A673 (cell line): ENCODE data around the gene CCN2. TPM values are rescaled to one million over a fixed set of nuclear protein-coding genes. Genes with fewer than 3 reads are reported as not detected.
A peak's percentile ranks its signal among the peaks of the same experiment; 100 is the strongest.

Source experiments
- BruUV-seq: library from RNA; stranded (reverse); fragments of 400-500 nt; replicated peaks from 2 replicates; lab custom pipeline; 2021; lab: Mats Ljungman, UMichigan
- CTCF ChIA-PET: fragments of 300-600 bp; sonication (Branson Sonifier 250); formaldehyde crosslinking; loops from one replicate; lab custom pipeline; 2022; ENCODE audit warnings: antibody characterized with exemption; lab: Charles Lee
- POLR2A ChIA-PET: fragments of 300-600 bp; sonication (Branson Sonifier 250); formaldehyde crosslinking; loops from one replicate; lab custom pipeline; 2022; ENCODE audit warnings: antibody characterized with exemption; ENCODE audit not compliant: low non-redundant PET; lab: Charles Lee
- DNase-seq: peaks from one replicate; pipeline ENCODE4 v3.0.0-alpha.2; 2015; ENCODE audit warnings: low spot score
- H3K27ac ChIP-seq: fragments of 200-600 bp; sonication (generic); 2 replicates; pipeline ENCODE4 v1.5.1; 2016; ENCODE audit warnings: mixed run types, low read depth, mild to moderate bottlenecking, mixed read lengths, antibody characterized with exemption, low read length; ENCODE audit not compliant: poor library complexity, severe bottlenecking
- H3K27me3 ChIP-seq: fragments of 200-600 bp; sonication (generic); replicated peaks from 2 replicates; pipeline ENCODE4 v1.6.1; 2017; ENCODE audit warnings: mixed run types, low read depth, mild to moderate bottlenecking, mixed read lengths, antibody characterized with exemption, low read length; ENCODE audit not compliant: insufficient read depth, poor library complexity
- H3K36me3 ChIP-seq: fragments of 200-600 bp; sonication (generic); 2 replicates; pipeline ENCODE4 v1.6.1; 2016; ENCODE audit warnings: mixed run types, mild to moderate bottlenecking, mixed read lengths, antibody characterized with exemption, low read length; ENCODE audit not compliant: insufficient read depth, poor library complexity, severe bottlenecking
- H3K4me1 ChIP-seq: fragments of 200-600 bp; sonication (generic); 2 replicates; pipeline ENCODE4 v1.6.1; 2017; ENCODE audit warnings: mixed run types, mild to moderate bottlenecking, mixed read lengths, antibody characterized with exemption, low read length; ENCODE audit not compliant: insufficient read depth, poor library complexity, severe bottlenecking
- H3K4me3 ChIP-seq: fragments of 200-600 bp; sonication (generic); 2 replicates; pipeline ENCODE4 v1.5.1; 2016; ENCODE audit warnings: low read depth, mixed run types, mild to moderate bottlenecking, mixed read lengths, low read length; ENCODE audit not compliant: poor library complexity, severe bottlenecking
- H3K9me3 ChIP-seq: fragments of 200-600 bp; sonication (generic); 2 replicates; pipeline ENCODE4 v1.6.1; 2016; ENCODE audit warnings: mixed run types, low read depth, mild to moderate bottlenecking, mixed read lengths, antibody characterized with exemption, low read length; ENCODE audit not compliant: poor library complexity, severe bottlenecking
- EZH2 ChIP-seq: fragments of 200-600 bp; sonication (generic); IDR thresholded peaks from 2 replicates; pipeline ENCODE4 v1.6.1; 2017; ENCODE audit warnings: borderline replicate concordance, low read depth, mild to moderate bottlenecking, mixed read lengths, antibody characterized with exemption, low read length; ENCODE audit not compliant: poor library complexity, severe bottlenecking
- intact Hi-C: fragments of 100-400 bp; cut with micrococcal nuclease; formaldehyde crosslinking; loops from one replicate; pipeline ENCODE4 v1.10.0; 2022; ENCODE audit not compliant: unreplicated experiment
- total RNA-seq: library from RNA; stranded (reverse); gene quantifications from 2 replicates; pipeline ENCODE4 v1.2.3, GENCODE V29; 2021
- TF ChIP-seq, protein P1 (sequence below): fragments of 300-800, 200-600 bp; sonication (generic); conservative IDR thresholded peaks from 2 replicates; pipeline ENCODE4 v1.5.1; 2017; ENCODE audit warnings: low read depth, mild to moderate bottlenecking, antibody characterized with exemption, low read length, moderate library complexity, mixed read lengths

Gene CCN2
- total RNA-seq, 1 experiment from 2014 or later: 17.5 TPM

DNA sequence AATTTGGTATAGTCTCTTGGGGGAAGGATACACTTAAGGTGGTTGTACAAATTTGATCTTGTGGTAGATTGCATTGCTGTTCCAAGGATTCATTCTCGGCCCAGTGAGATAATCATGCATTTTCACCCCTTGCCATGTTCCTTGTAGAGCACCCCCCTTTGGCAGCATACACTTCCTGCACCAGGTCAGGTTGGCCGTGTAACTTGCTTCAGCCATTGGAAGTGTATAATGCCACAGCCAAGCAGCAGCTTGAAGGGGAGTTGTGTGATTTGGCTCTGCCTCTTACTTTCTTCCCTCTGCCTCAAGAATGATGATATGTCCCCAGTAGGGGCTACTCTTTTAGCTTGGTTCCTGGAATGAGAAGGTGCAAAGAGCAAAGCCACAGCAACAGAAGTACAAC lies 21.9 kb downstream of the CCN2 start:
- intact Hi-C loops: loop anchor here (5.0 to 10.0 kb wide), 3 partner anchors 336 to 553 kb away; no protein-coding TSS in a partner anchor
- ChIA-PET CTCF (no interaction called here), POLR2A (no interaction called here)
- no peak overlapping the region for H3K27ac ChIP-seq
- H3K9me3 ChIP-seq: no peaks in the 10 kb centered on the region
- no peaks in the 10 kb centered on the region for H3K36me3 ChIP-seq
- TF ChIP-seq, protein P1, sequence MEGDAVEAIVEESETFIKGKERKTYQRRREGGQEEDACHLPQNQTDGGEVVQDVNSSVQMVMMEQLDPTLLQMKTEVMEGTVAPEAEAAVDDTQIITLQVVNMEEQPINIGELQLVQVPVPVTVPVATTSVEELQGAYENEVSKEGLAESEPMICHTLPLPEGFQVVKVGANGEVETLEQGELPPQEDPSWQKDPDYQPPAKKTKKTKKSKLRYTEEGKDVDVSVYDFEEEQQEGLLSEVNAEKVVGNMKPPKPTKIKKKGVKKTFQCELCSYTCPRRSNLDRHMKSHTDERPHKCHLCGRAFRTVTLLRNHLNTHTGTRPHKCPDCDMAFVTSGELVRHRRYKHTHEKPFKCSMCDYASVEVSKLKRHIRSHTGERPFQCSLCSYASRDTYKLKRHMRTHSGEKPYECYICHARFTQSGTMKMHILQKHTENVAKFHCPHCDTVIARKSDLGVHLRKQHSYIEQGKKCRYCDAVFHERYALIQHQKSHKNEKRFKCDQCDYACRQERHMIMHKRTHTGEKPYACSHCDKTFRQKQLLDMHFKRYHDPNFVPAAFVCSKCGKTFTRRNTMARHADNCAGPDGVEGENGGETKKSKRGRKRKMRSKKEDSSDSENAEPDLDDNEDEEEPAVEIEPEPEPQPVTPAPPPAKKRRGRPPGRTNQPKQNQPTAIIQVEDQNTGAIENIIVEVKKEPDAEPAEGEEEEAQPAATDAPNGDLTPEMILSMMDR: peak; percentile 45
- no peak for TF ChIP-seq EZH2
- peak; percentile 25 for DNase-seq
- BruUV-seq: no TSS peak
- H3K4me3 ChIP-seq: no peak overlapping the region
- no peaks in the 10 kb centered on the region for H3K27me3 ChIP-seq
- no peaks in the 10 kb centered on the region for H3K4me1 ChIP-seq

DNA sequence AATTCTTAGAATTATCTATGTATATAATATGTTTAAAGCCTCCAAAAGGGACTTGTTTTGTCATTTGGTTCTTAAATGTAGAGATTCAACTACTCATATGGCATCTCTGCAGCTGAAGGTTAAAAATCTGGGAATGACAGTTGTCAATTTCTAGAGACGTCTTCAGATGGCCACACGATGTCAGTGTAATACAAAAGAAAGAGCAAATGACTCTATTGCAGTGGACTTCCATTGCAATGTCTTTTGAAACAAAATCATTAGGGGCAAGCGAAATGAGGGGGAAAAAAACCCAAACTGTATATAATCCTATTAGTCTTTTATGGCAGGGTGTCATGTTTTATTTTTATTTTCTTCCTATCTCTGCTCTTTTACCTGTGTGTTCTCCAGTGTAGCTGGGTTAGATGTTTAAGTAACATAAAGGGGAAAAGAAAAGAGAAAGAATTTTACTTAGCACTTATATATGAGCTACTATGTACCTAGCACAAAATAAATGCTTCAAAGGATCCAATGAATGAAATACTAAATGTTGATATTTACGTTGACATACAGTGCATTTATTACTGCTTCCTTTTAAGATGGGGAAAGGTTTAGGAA lies 26.2 kb downstream of the CCN2 start:
- POLR2A ChIA-PET: no interaction called here
- Histone ChIP-seq H3K27me3 (no peaks in the 10 kb centered on the region), H3K27ac (no peak overlapping the region), H3K4me1 (no peaks in the 10 kb centered on the region), H3K9me3 (no peaks in the 10 kb centered on the region), H3K36me3 (no peaks in the 10 kb centered on the region), H3K4me3 (no peak overlapping the region)
- CTCF ChIA-PET: interaction anchor here (0.7 to 1.4 kb wide), 7 partner anchors 10 to 548 kb away, joined by 3 to 12 read pairs (median 5); no protein-coding TSS in a partner anchor
- intact Hi-C loops: loop anchor here (1.0 to 10.0 kb wide), 5 partner anchors 236 to 557 kb away; no protein-coding TSS in a partner anchor
- peak; percentile 74 for DNase-seq
- BruUV-seq: no TSS peak
- TF ChIP-seq, protein P1: peak; percentile 66
- no peak for TF ChIP-seq EZH2

DNA sequence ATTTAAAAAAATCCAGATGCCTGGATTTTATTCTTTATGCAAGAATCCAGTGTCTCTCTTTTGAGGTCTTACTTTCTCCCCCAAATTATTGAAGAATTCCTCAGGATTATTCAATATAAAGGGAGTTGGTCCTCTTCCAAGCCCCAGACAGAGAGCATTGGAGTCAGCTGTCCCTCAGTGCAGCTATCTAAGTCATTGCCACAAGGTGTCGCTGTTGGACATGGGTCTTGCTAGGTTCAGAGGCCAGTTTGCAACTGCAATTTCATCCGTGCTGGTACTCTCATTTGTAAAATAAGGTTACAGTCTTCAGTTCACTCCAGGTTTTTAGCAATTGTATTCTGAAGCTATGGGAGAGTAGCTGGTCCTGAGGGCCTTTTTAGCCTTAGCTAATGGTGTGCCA lies 27.8 kb downstream of the CCN2 start:
- Histone ChIP-seq H3K27me3 (no peaks in the 10 kb centered on the region), H3K36me3 (no peaks in the 10 kb centered on the region), H3K4me3 (no peak overlapping the region), H3K4me1 (no peaks in the 10 kb centered on the region), H3K9me3 (no peaks in the 10 kb centered on the region), H3K27ac (no peak overlapping the region)
- peak; percentile 74 for DNase-seq
- POLR2A ChIA-PET: no interaction called here
- no peak for TF ChIP-seq EZH2
- TF ChIP-seq, protein P1: peak; percentile 81
- CTCF ChIA-PET: interaction anchor here (0.6 to 1.4 kb wide), 7 partner anchors 8 to 530 kb away, joined by 3 to 9 read pairs (median 4); no protein-coding TSS in a partner anchor
- no TSS peak for BruUV-seq
- intact Hi-C loops: loop anchor here (10.0 kb wide), 1 partner anchor 341 kb away; no protein-coding TSS in a partner anchor
